ENCODE measurements around the gene INTS1. TPM values are rescaled to one million over a fixed set of nuclear protein-coding genes. Genes with fewer than 3 reads are reported as not detected.

The INTS1 gene
- total RNA-seq, 1 donor = 53.1 TPM

DNA sequence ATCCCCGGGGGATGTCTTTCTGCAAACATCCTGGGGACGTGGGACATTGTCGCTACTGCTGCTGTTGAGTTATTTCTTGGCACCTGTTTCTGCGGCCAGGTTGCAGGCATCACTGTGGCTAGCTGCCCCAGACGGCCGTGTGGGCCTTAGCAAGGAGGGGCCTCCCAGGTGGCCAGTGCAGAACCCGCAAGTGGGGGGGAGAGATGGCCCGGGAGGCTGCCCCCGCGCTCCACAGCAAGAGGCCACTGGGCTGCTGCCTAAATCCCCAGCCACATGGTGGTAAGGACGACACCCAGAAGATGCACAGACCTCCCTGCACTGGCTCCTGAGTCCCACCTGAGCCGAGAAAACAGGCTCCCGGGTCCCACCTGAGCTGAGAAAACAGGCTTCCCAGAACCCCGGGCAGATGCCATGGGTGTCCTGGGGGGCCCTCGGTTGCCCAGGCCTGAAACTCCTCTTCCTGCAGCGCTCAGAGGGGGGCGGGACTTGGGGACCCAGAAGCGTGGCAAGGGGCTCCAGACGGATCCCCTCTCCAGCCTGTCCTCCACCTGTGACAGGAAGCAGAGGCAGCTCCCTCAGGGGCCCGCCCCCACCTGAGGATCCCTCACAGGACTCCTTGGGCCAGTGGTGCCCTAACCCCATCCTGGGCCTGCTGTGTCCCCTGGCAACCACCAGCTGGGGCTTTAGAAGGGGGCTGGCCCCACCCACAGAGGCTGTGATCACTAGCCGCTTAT lies 25.4 kb upstream of the INTS1 start:
- TF ChIP-seq, protein P1, sequence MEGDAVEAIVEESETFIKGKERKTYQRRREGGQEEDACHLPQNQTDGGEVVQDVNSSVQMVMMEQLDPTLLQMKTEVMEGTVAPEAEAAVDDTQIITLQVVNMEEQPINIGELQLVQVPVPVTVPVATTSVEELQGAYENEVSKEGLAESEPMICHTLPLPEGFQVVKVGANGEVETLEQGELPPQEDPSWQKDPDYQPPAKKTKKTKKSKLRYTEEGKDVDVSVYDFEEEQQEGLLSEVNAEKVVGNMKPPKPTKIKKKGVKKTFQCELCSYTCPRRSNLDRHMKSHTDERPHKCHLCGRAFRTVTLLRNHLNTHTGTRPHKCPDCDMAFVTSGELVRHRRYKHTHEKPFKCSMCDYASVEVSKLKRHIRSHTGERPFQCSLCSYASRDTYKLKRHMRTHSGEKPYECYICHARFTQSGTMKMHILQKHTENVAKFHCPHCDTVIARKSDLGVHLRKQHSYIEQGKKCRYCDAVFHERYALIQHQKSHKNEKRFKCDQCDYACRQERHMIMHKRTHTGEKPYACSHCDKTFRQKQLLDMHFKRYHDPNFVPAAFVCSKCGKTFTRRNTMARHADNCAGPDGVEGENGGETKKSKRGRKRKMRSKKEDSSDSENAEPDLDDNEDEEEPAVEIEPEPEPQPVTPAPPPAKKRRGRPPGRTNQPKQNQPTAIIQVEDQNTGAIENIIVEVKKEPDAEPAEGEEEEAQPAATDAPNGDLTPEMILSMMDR (IDR thresholded peaks at IDR 0.05; ENCODE audit: insufficient read depth, low read length) = no peak
- H3K4me3 ChIP-seq (ENCODE audit: low read depth, low read length) = no peak overlapping the region

DNA sequence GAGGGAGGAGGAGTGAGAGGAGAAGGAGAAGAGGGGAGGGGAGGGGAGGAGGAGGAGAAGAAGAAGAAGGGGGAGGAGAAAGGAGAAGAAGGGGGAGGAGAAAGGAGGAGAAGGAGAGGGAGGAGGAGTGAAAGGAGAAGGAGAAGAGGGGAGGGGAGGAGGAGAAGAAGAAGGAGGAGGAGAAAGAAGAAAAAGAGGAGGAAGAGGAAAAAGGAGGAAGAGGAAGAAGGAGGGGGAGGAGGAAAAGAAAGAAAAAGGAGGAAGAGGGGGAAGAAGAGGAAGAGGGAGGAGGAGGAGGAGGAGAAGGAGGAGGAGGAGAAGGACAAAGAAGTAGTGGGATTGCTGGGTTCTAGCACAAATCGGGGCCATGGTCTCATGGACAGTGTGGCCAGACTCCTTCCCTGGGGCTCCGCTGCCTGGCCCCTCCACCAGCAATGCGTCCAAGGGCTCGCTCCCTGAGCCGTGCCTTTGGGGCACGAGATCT lies 22.1 kb upstream of the INTS1 start:
- DNase-seq (ENCODE audit: low read depth) = peak; percentile 79
- peak overlapping the region; percentile 15 for H3K4me3 ChIP-seq (ENCODE audit: low read depth, low read length)
- TF ChIP-seq, protein P1 (IDR thresholded peaks at IDR 0.05; ENCODE audit: insufficient read depth, low read length) = no peak

More for the DNA sequence above, 25.4 kb upstream of the INTS1 start:
- no peak for DNase-seq (ENCODE audit: low read depth)

DNA sequence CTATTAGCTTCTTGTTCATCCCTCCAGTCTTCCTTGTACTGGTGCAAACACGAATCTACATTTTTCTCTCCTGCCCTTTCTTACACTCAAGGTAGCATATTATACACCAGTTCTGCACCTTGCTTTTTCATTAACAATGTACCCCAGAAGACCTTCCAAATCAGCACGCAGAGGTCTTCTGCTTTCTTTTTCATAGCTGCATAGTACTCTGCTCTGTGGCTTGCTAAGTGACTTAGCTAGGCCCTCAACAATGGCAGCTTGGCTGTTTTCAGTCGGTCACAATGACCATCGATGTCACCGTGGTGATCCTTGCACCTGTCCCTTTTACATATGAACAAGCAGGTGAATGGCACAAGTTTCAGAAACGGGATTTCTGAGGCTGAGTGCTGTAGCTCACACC lies 21.2 kb upstream of the INTS1 start:
- no peak overlapping the region for H3K4me3 ChIP-seq (ENCODE audit: low read depth, low read length)
- TF ChIP-seq, protein P1 (IDR thresholded peaks at IDR 0.05; ENCODE audit: insufficient read depth, low read length) = no peak
- DNase-seq (ENCODE audit: low read depth) = no peak

DNA sequence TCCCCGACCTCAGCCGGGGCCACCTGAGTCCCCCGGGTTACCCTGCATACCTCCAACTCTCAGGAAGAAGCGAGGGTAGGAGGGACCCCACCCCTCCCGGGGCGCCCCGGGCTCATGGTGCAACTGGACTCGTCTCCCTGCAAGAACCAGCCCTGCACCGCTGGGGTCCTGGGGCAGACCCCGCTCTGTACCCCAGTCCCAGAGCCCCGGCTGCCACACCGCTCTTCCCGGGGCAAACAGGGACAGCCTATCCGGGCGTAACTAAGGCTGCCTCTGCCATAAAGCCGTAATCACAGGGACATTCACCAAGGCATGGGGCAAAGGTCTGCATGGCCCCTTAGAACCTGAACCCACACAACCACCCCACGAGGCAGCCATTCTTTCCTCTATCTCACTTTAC lies 19.7 kb upstream of the INTS1 start:
- DNase-seq (ENCODE audit: low read depth) = no peak
- no peak overlapping the region for H3K4me3 ChIP-seq (ENCODE audit: low read depth, low read length)
- TF ChIP-seq, protein P1 (IDR thresholded peaks at IDR 0.05; ENCODE audit: insufficient read depth, low read length) = no peak

DNA sequence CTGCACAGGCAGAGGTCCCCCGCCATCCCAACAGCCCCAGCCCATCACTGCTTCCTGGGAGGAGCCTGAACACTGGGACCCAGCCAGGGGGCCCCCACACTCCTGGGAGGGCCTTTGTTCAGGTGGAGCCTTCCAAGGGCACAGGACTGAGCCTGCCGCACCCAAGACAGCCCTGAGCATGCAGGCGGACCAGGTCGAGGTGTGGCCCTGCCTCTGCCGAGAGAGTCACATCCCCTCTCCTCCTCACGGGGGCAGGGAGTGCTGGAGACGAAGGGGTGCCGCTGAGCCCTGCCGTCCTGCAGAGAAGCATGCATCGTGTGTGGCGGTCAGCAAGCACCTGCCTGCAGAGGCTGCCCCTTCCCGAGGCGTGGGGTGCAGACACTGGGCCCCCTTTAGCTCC lies 19.0 kb upstream of the INTS1 start:
- TF ChIP-seq, protein P1 (IDR thresholded peaks at IDR 0.05; ENCODE audit: insufficient read depth, low read length) = no peak
- no peak overlapping the region for H3K4me3 ChIP-seq (ENCODE audit: low read depth, low read length)
- DNase-seq (ENCODE audit: low read depth) = no peak

DNA sequence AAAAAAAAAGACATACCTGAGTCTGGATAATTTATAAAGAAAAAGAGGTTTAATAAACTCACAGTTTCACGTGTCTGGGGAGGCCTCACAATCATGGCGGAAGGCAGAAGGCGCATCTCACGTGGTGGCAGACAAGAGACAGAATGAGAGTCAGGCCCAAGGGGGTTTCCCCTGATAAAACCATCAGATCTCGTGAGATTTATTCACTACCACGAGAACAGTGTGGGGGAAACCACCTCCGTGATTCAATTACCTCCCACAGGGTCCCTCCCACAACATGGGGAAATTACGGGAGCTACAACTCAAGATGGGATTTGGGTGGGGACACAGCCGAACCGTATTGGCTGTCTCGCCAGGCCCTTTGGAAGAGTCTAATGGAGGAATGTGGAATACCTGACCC lies 17.3 kb upstream of the INTS1 start:
- TF ChIP-seq, protein P1 (IDR thresholded peaks at IDR 0.05; ENCODE audit: insufficient read depth, low read length) = no peak
- no peak overlapping the region for H3K4me3 ChIP-seq (ENCODE audit: low read depth, low read length)
- no peak for DNase-seq (ENCODE audit: low read depth)
